Dermis lymphatic vessel endothelial cell (primary cell): ENCODE data around the gene ADRA2C. TPM values are rescaled to one million over a fixed set of nuclear protein-coding genes. Genes with fewer than 3 reads are reported as not detected.

Experiments used
- total RNA-seq: library from RNA; depleted of rRNA; stranded (reverse); fragments of >200 nt; gene quantifications from 2 replicates; pipeline ENCODE4 v1.2.1, GENCODE V29; 2014

The ADRA2C gene
- under 0.01 and 0.09 TPM in 2 replicates for total RNA-seq

GRCh38 chr4:3766036-3766784 is at the start of gene ADRA2C:
TSS of gene ADRA2C (plus strand) at chr4:3766385. CDS start at chr4:3766607, 222 bp downstream.

Other genes with a start within 250 kb of the ADRA2C start
- gene LRPAP1, start 234.0 kb upstream of the ADRA2C start, total RNA-seq: 70.6 and 94.2 TPM in 2 replicates